ENCODE results near the gene HPCA. TPM values are rescaled to one million over a fixed set of nuclear protein-coding genes. Genes with fewer than 3 reads are reported as not detected.

Gene HPCA
- total RNA-seq, 4 donors from 2014 or later = 0.88 TPM; not detected in 3

- TF ChIP-seq CTCF (IDR thresholded peaks at IDR 0.05; ENCODE audit: low read depth) = no peak
Observed at GRCh38 chr1:32878637-32879041, 7.7 kb upstream of the HPCA start.

GRCh38 chr1:32881291-32881690 is 5.0 kb upstream of the HPCA start:
- TF ChIP-seq CTCF (IDR thresholded peaks at IDR 0.05; ENCODE audit: low read depth) = no peak

- TF ChIP-seq CTCF (IDR thresholded peaks at IDR 0.05; ENCODE audit: low read depth) = no peak
Observed at GRCh38 chr1:32881871-32882850, 4.1 kb upstream of the HPCA start.

GRCh38 chr1:32883338-32884031 is 2.8 kb upstream of the HPCA start:
- no peak for TF ChIP-seq CTCF (IDR thresholded peaks at IDR 0.05; ENCODE audit: low read depth)

GRCh38 chr1:32884032-32884372 is 2.3 kb upstream of the HPCA start:
- no peak for TF ChIP-seq CTCF (IDR thresholded peaks at IDR 0.05; ENCODE audit: low read depth)

- no peak for TF ChIP-seq CTCF (IDR thresholded peaks at IDR 0.05; ENCODE audit: low read depth)
Observed at GRCh38 chr1:32884726-32885125, 1.6 kb upstream of the HPCA start.

GRCh38 chr1:32885676-32886003 is 651 bp upstream of the HPCA start:
- TF ChIP-seq CTCF (IDR thresholded peaks at IDR 0.05; ENCODE audit: low read depth) = no peak

Data from subcutaneous adipose tissue (tissue), 4 donors.